A549 (cell line): ENCODE data around the gene PGK1. TPM values are rescaled to one million over a fixed set of nuclear protein-coding genes. Genes with fewer than 3 reads are reported as not detected.
A peak's percentile ranks its signal among the peaks of the same experiment; 100 is the strongest.

Experiments
- ATAC-seq, 2 experiments: fragments of 200-7000 bp in 1 of 2; fragments of >200 bp in 1 of 2; cut with Nextera tagmentation in 1 of 2; cut with Tn5 transposase in 1 of 2; 3 replicates each; pipeline versions ENCODE4 v1.8.0 to v1.9.1; 2018 to 2020; ENCODE audit warnings: mild to moderate bottlenecking in 1 of 2, moderate library complexity in 1 of 2
- CTCF ChIA-PET: fragments of 300-600 bp; sonication (Branson Sonifier 250); formaldehyde crosslinking; extraction: SDS; loops from one replicate; lab custom pipeline; 2021; ENCODE audit warnings: antibody characterized with exemption, inconsistent platforms; lab: Yijun Ruan, JAX
- POLR2A ChIA-PET: fragments of 350-600 bp; formaldehyde crosslinking; extraction: SDS; loops from one replicate; lab custom pipeline; 2021; ENCODE audit warnings: antibody characterized with exemption, inconsistent platforms; lab: Yijun Ruan, JAX
- DNase-seq, 2 experiments: peaks; one replicate each; pipeline versions ENCODE4 v3.0.0 to v3.0.0-alpha.2; 2011 to 2016; ENCODE audit warnings: low read depth in 1 of 2, low spot score in 1 of 2
- FAIRE-seq: peaks from 2 replicates; lab custom pipeline; 2011; peaks lifted over from hg19 to GRCh38; lab: Jason Lieb, UNC
- H3K27ac ChIP-seq, 2 experiments: fragments of >200 bp; sonication (Bioruptor Twin); formaldehyde crosslinking; 3 replicates each; pipeline ENCODE4 v1.5.1; 2016 to 2017
- H3K4me1 ChIP-seq: fragments of >200 bp; sonication (Bioruptor Twin); formaldehyde crosslinking; 3 replicates; pipeline ENCODE4 v1.6.1; 2016
- H3K4me2 ChIP-seq: fragments of >200 bp; sonication (Bioruptor Twin); formaldehyde crosslinking; 3 replicates; pipeline ENCODE4 v1.6.1; 2016
- H3K4me3 ChIP-seq: fragments of >200 bp; sonication (Bioruptor Twin); formaldehyde crosslinking; 3 replicates; pipeline ENCODE4 v1.5.1; 2016
- H3K9me3 ChIP-seq: fragments of >200 bp; sonication (Bioruptor Twin); formaldehyde crosslinking; 3 replicates; pipeline ENCODE4 v1.6.1; 2016
- CEBPB ChIP-seq, 2 experiments: fragments of >200 bp in 1 of 2; sonication (Bioruptor Twin) in 1 of 2; formaldehyde crosslinking in 1 of 2; IDR thresholded peaks; 2 replicates each; pipeline ENCODE4 v1.6.1; 2012 to 2016
- FOSL2 ChIP-seq, 2 experiments: fragments of 450-650 bp in 1 of 2; fragments of >200 bp in 1 of 2; sonication (Bioruptor Twin) in 1 of 2; formaldehyde crosslinking; IDR thresholded peaks; 2 replicates each; pipeline versions ENCODE4 v1.5.0 to v1.6.1; 2016 to 2020; ENCODE audit warnings: mild to moderate bottlenecking in 1 of 2, moderate library complexity in 1 of 2
- HDAC2 ChIP-seq: fragments of 200-600 bp; sonication (generic); IDR thresholded peaks from 2 replicates; pipeline ENCODE4 v1.6.1; 2016
- MAFK ChIP-seq: fragments of 450-650 bp; IDR thresholded peaks from 2 replicates; pipeline ENCODE4 v1.6.1; 2014; ENCODE audit not compliant: partially characterized antibody
- PHF8 ChIP-seq: fragments of 200-600 bp; sonication (generic); IDR thresholded peaks from 2 replicates; pipeline ENCODE4 v1.6.1; 2016; ENCODE audit warnings: low read depth, mild to moderate bottlenecking, antibody characterized with exemption, moderate library complexity, borderline replicate concordance
- SMC3 ChIP-seq: fragments of >200 bp; sonication (Bioruptor Twin); formaldehyde crosslinking; IDR thresholded peaks from 3 replicates; pipeline ENCODE4 v1.6.1; 2018; ENCODE audit warnings: inconsistent platforms
- WGBS: methylation state at CpG from one replicate; pipeline ENCODE4 v1.1.6; 2017; ENCODE audit errors: missing lambda C conversion rate; 5-methylcytosine and 5-hydroxymethylcytosine counted together
- polyA plus RNA-seq, 4 experiments: library from polyadenylated mRNA; depleted of rRNA in 3 of 4; stranded (reverse); fragments of >200 nt; fragmentation: RNase III in 1 of 4; extraction: RNeasy Plus Mini Kit Qiagen cat#74134 plus additional on column Dnase treatment in 1 of 4; gene quantifications; 2 replicates in 3 of 4; 3 replicates in 1 of 4; pipeline ENCODE4 v1.2.3, GENCODE V29; 2011 to 2017
- TF ChIP-seq, protein P1 (sequence below): fragments of >200 bp; sonication (Bioruptor Twin); formaldehyde crosslinking; IDR thresholded peaks from 2 replicates; pipeline ENCODE4 v1.6.1; 2016
- TF ChIP-seq, protein P2 (sequence below): fragments of 200-600 bp; sonication (generic); IDR thresholded peaks from 2 replicates; pipeline ENCODE4 v1.6.1; 2016; ENCODE audit warnings: antibody characterized with exemption, mild to moderate bottlenecking, moderate library complexity
- TF ChIP-seq, protein P3 (sequence below): IDR thresholded peaks from 2 replicates; pipeline ENCODE4 v1.6.1; 2012
- TF ChIP-seq, protein P4 (sequence below): fragments of >200 bp; sonication (Bioruptor Twin); formaldehyde crosslinking; IDR thresholded peaks from 3 replicates; pipeline ENCODE4 v1.6.1; 2016
- TF ChIP-seq, protein P5 (sequence below): fragments of 250-450 bp; sonication (Bioruptor Pico); IDR thresholded peaks from 2 replicates; pipeline ENCODE4 v1.5.0; 2021; ENCODE audit warnings: mild to moderate bottlenecking, moderate library complexity, borderline replicate concordance

The PGK1 gene
- polyA plus RNA-seq, 2 of the 4 experiments (the other 2 are of a cell fraction) = 351 to 689 TPM

DNA sequence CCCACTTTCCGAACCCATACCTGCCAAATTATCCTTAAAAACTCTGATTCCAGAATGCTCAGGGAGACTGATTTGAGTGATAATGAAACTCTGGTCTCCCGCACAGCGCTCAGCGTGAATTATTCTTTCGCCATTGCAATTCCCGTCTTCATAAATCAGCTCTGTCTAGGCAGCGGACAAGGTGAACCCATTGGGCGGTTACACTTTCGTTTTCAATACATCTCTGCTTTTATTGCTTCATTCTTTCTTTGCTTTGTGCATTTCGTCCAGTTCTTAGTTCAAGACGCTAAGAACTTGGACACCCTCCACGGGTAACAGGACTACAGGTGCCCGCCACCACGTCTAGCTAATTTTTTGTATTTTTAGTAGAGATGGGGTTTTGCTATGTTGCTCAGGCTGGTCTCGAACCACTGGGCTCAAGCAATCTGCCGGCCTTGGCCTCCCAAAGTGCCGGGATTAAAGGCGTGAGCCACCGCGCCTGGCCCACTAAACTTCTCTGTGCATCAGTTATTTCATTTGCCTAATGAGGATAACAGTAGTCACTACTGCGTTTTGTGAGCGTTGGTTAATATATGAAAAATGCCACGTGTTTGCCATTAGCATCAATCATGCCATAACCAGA, 936 bp upstream of the PGK1 start:
- CTCF ChIA-PET = interaction anchor here (3.3 kb wide), 1 partner anchor 11 kb away, joined by 11 read pairs; no protein-coding TSS in a partner anchor

DNA sequence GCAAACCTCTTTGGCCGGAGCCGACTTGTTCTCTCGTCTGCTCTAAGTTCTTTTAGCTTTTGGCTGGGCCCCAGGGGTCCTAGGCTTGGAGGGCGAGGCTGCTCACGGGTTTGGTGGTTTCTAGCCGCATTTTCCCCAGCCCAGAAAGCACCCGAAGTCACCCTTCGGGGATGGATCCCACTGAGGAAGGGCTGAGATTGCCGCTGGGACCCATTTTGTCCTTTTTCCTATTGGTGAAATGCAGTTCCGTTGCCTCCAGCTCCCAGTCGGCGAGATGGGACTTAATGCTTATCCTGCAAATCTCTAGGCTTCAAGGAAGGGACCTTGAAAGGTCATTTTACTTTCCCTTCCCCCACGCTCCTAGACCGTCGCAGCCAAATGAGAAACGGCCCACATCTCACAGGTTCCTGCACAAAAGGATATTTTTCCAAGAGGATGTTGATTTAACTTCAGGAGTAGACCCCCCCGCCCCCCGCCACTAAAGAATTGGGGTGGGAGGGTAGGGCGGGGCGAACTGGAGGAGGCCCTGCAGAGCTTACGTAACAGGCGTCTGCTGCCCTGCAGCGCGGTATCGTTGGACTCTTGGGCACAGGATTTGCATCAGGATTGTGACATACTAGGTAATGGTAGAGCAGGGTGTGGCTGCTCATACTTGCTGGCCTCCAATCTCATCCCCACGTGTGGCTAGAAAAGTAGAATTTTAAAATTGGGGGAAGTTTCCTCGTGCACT, 564 bp downstream of the PGK1 start:
- WGBS = 4% methylated on average over 24 of the region's 27 CpGs
- FAIRE-seq (no peak), ATAC-seq (peak; percentile 63 to 79), DNase-seq (peak; percentile 35 to 74)
- ChIA-PET CTCF (interaction anchor here (0.6 to 2.3 kb wide), 2 partner anchors 40 to 75 kb away, joined by 3 to 7 read pairs; no protein-coding TSS in a partner anchor), POLR2A (interaction anchor here (0.9 kb wide), 1 partner anchor 21 kb away, joined by 3 read pairs; no protein-coding TSS in a partner anchor)
- H3K9me3 ChIP-seq = no peaks in the 10 kb centered on the region
- H3K4me2 ChIP-seq = peak overlapping the region; percentile 90
- peaks cover 45% of the 10 kb centered on the region for H3K4me1 ChIP-seq
- H3K4me3 ChIP-seq = peak overlapping the region; percentile 81
- TF ChIP-seq, protein P1, sequence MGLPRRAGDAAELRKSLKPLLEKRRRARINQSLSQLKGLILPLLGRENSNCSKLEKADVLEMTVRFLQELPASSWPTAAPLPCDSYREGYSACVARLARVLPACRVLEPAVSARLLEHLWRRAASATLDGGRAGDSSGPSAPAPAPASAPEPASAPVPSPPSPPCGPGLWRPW = no peak
- TF ChIP-seq, protein P2, sequence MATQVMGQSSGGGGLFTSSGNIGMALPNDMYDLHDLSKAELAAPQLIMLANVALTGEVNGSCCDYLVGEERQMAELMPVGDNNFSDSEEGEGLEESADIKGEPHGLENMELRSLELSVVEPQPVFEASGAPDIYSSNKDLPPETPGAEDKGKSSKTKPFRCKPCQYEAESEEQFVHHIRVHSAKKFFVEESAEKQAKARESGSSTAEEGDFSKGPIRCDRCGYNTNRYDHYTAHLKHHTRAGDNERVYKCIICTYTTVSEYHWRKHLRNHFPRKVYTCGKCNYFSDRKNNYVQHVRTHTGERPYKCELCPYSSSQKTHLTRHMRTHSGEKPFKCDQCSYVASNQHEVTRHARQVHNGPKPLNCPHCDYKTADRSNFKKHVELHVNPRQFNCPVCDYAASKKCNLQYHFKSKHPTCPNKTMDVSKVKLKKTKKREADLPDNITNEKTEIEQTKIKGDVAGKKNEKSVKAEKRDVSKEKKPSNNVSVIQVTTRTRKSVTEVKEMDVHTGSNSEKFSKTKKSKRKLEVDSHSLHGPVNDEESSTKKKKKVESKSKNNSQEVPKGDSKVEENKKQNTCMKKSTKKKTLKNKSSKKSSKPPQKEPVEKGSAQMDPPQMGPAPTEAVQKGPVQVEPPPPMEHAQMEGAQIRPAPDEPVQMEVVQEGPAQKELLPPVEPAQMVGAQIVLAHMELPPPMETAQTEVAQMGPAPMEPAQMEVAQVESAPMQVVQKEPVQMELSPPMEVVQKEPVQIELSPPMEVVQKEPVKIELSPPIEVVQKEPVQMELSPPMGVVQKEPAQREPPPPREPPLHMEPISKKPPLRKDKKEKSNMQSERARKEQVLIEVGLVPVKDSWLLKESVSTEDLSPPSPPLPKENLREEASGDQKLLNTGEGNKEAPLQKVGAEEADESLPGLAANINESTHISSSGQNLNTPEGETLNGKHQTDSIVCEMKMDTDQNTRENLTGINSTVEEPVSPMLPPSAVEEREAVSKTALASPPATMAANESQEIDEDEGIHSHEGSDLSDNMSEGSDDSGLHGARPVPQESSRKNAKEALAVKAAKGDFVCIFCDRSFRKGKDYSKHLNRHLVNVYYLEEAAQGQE = no peak
- TF ChIP-seq, protein P3, sequence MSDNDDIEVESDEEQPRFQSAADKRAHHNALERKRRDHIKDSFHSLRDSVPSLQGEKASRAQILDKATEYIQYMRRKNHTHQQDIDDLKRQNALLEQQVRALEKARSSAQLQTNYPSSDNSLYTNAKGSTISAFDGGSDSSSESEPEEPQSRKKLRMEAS = peak; percentile 37; the same call in 1 of the 2 replicates
- TF ChIP-seq CEBPB (IDR thresholded peaks at IDR 0.05) (peak; percentile 70 to 80; a peak in 3 of 4 replicates), FOSL2 (IDR thresholded peaks at IDR 0.05) (no peak), FOSL2 (CRISPR knock-in tag; IDR thresholded peaks at IDR 0.05) (no peak), MAFK (peak; percentile 35)
- H3K27ac ChIP-seq = peak overlapping the region; percentile 85 to 94

More for the DNA sequence above, 936 bp upstream of the PGK1 start:
- DNase-seq (no peak), FAIRE-seq (no peak), ATAC-seq (no peak)
- POLR2A ChIA-PET = interaction anchor here (1.1 kb wide), 1 partner anchor 38 kb away, joined by 4 read pairs; no protein-coding TSS in a partner anchor
- Histone ChIP-seq H3K4me2 (peak overlapping the region; percentile 76), H3K9me3 (no peaks in the 10 kb centered on the region), H3K27ac (peak overlapping the region; percentile 88 to 92), H3K4me1 (peaks cover 30% of the 10 kb centered on the region), H3K4me3 (peak overlapping the region; percentile 41)
- TF ChIP-seq, protein P2 = no peak
- TF ChIP-seq HDAC2 = no peak
- TF ChIP-seq, protein P4, sequence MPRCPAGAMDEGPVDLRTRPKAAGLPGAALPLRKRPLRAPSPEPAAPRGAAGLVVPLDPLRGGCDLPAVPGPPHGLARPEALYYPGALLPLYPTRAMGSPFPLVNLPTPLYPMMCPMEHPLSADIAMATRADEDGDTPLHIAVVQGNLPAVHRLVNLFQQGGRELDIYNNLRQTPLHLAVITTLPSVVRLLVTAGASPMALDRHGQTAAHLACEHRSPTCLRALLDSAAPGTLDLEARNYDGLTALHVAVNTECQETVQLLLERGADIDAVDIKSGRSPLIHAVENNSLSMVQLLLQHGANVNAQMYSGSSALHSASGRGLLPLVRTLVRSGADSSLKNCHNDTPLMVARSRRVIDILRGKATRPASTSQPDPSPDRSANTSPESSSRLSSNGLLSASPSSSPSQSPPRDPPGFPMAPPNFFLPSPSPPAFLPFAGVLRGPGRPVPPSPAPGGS = no peak
- TF ChIP-seq PHF8 = no peak
- no peak for TF ChIP-seq SMC3
- TF ChIP-seq, protein P5, sequence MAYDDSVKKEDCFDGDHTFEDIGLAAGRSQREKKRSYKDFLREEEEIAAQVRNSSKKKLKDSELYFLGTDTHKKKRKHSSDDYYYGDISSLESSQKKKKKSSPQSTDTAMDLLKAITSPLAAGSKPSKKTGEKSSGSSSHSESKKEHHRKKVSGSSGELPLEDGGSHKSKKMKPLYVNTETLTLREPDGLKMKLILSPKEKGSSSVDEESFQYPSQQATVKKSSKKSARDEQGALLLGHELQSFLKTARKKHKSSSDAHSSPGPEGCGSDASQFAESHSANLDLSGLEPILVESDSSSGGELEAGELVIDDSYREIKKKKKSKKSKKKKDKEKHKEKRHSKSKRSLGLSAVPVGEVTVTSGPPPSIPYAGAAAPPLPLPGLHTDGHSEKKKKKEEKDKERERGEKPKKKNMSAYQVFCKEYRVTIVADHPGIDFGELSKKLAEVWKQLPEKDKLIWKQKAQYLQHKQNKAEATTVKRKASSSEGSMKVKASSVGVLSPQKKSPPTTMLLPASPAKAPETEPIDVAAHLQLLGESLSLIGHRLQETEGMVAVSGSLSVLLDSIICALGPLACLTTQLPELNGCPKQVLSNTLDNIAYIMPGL (CRISPR knock-in tag) = no peak
- 93% methylated on average over 23 of the region's 23 CpGs for WGBS
